Mononuclear cell (primary cell): ENCODE results near the gene GGA3. TPM values are rescaled to one million over a fixed set of nuclear protein-coding genes. Genes with fewer than 3 reads are reported as not detected.

Experiments used
- H3K27me3 ChIP-seq: 2 replicates; pipeline ENCODE4 v1.6.0; 2011; ENCODE audit warnings: low read length, control low read depth; ENCODE audit not compliant: insufficient read depth
- H3K4me1 ChIP-seq: 2 replicates; pipeline ENCODE4 v1.5.1; 2011; ENCODE audit warnings: mild to moderate bottlenecking, low read length, control low read depth; ENCODE audit not compliant: insufficient read depth
- H3K4me3 ChIP-seq: 2 replicates; pipeline ENCODE4 v1.5.1; 2011; ENCODE audit warnings: mild to moderate bottlenecking, low read length, moderate library complexity
- H3K9me3 ChIP-seq: 2 replicates; pipeline ENCODE4 v1.5.1; 2011; ENCODE audit warnings: low read depth, mild to moderate bottlenecking, control low read depth, low read length
- total RNA-seq: library from RNA; depleted of rRNA; stranded (reverse); fragments of >200 nt; gene quantifications from one replicate; pipeline ENCODE4 v1.2.3, GENCODE V29; 2012

GGA3 gene
- total RNA-seq, 1 donor: 36.9 TPM

DNA sequence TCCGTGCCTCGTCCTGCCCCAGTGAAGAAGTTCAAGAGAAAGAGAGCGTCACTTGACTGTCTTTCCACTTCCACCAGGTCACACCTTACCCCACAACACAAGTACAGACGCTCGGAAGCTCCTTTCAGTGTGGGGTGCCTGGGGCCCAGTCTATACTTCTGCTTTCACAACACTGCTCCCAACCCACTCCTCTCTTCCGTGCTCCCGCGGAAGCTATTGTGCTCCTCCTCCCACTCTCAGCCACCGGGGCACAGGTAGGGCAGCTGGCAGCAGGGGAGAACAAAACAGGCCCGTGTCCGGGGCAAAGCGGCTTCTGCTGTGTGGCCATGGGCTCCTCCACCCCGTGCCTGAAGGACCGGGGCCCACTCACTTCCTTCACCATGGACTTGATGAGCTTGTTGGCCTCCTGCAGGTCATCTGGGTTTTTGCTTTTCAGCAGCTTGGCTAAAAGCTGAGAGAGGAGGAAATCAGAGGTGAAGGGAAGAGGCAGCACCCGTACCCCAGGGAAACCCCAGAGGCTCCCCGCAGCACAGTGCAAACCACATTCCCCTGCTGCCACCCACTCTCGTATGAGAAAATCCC lies 18.9 kb downstream of the GGA3 start:
- Histone ChIP-seq H3K4me1 (peaks cover 27% of the 10 kb centered on the region), H3K9me3 (no peaks in the 10 kb centered on the region), H3K27me3 (no peaks in the 10 kb centered on the region), H3K4me3 (no peak overlapping the region)

DNA sequence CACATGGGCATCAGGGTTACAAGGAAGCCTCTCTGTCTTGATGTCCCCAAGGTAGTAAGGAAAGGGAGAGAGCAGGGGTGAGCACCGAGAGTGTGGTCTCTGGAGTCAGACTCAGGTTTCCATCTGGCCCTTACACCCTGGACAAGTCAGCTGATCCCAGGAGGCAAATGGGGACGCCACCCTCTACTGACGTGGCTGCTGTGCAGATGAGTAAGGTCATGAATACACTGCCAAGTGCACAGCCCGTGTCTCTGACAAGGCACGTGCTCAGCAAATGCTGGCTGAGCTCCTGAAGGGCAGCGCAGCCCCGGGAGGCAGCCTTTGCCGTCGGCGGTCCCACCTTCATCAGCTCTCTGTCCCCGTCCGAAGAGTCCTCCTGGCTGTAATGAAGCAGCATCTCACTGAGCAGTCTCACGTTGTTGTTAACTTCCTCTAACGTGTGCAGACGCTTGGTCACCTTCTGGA lies 19.4 kb downstream of the GGA3 start:
- H3K27me3 ChIP-seq: no peaks in the 10 kb centered on the region
- H3K9me3 ChIP-seq: no peaks in the 10 kb centered on the region
- peaks cover 27% of the 10 kb centered on the region for H3K4me1 ChIP-seq
- H3K4me3 ChIP-seq: no peak overlapping the region

DNA sequence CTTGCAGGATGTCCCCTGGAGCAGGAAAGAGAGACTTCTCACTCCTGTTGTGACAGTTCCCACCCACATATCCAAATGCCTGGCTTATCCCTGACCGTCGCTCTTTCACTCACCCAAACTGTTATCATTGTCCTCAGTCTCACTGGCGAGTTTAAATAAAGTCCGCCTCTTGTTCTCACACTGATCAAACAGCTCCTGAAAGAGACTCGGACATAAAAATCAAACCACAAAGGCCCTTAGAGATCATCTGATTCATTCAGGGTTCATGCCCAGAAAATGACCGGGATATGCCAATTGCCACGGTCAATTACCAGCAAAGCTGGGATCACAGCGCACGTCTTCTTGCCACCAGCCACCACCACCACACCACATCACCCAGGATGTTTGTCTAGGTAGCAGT lies 19.9 kb downstream of the GGA3 start:
- H3K4me3 ChIP-seq: no peak overlapping the region
- no peaks in the 10 kb centered on the region for H3K27me3 ChIP-seq
- H3K4me1 ChIP-seq: peaks cover 27% of the 10 kb centered on the region
- no peaks in the 10 kb centered on the region for H3K9me3 ChIP-seq

DNA sequence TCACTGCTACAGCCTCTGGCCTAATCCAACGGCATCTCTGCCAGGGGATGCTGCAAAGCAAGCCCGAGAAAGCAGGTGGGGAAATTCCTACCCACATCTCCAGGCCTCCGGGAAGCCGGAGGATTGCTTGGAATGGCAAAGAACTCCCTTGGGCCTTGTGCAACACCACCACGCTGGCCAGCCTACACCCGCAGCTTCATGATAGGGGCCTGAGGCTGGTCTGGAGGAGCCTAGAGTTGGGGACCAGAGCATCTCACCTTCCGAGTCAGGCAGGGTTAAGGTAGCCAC lies 20.3 kb downstream of the GGA3 start:
- no peaks in the 10 kb centered on the region for H3K9me3 ChIP-seq
- no peak overlapping the region for H3K4me3 ChIP-seq
- no peaks in the 10 kb centered on the region for H3K27me3 ChIP-seq
- peaks cover 27% of the 10 kb centered on the region for H3K4me1 ChIP-seq

DNA sequence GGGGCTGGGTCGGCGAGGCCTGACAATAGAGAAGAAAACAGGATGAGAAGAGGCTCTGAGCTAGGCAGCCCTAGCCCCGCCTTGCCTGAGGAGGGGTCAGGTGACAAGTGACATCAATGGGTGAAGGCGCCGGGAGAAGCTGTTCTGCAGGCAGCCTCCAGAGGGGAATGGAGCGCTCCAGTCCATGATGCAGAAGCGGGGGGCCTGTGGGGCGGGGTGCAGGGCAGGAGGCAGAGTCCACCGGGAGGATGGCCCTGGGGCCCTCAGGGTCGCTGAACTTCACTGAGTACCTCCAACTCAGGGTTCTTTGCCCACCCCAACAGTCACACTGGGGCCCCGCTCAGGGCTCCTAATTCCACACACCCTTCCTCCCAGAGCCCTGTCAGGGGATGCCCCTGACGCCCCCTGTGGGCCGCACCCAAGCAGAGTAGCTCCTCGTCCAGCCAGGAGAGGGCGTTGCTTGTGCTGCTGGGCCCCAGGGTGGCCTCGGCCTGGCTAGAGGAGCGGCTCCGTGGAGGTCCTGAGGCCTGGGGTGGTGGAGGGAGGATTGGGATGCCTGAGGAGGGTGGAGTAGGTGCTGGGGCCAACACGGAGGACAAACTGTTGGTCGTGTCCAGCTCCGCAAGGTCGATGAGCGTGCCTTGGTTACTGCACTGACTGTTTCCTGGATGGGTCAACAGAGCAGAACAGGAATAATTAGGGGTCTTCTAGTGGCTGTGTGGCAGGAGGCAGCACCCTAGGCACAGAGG lies 20.8 kb downstream of the GGA3 start:
- no peaks in the 10 kb centered on the region for H3K27me3 ChIP-seq
- H3K4me1 ChIP-seq: peaks cover 25% of the 10 kb centered on the region
- H3K9me3 ChIP-seq: no peaks in the 10 kb centered on the region
- H3K4me3 ChIP-seq: no peak overlapping the region

DNA sequence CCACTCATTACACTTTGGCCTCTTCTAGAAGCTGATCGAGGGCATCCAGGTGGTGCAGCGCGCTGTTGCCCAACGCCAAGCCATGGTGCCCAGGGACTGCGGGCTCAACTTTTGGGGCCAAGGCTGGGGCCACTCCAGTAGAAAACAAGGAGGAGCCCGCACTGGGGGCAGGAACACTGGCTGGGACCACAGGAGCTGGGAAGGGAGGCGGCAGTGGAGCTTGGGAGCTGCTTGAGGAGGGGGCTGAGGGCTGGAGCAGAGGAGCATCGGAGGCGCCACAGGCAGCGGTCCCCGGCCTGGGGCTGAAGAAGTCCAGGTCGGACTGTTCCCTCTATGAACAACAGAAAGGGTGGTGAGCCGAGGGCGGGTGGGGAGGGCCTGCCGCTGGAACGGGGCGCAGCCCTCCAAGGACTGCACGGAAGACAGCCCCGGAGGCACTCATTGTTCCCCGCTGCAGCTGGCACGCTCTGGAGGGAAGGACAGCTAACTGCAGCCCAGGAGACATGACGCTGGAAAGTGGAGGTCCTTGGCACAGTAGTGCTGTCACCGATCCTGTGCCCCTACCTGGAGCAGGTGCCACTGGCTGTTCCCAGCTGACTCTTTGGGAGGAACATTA lies 21.5 kb downstream of the GGA3 start:
- H3K4me1 ChIP-seq: peaks cover 18% of the 10 kb centered on the region
- no peak overlapping the region for H3K4me3 ChIP-seq
- H3K27me3 ChIP-seq: no peaks in the 10 kb centered on the region
- no peaks in the 10 kb centered on the region for H3K9me3 ChIP-seq

DNA sequence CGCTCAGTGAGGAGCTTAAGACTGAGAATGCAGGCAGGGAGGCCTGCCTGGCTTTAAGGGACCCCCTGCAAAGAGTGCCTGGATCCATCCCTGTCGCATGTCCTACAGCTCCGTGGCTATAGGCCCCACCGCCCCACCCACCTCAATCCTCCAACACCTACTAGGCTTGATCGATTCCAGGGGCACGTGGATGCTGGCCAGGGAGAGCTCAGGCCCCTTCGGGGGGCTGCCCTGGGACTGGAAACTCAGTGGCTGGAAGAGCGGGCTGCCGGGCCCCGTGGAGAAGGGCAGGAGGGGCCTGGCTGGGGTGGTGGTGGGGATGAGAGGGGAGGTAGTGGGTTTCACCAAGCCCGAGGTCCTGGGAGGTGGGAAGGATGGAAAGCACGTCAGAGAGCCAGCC lies 22.2 kb downstream of the GGA3 start:
- no peaks in the 10 kb centered on the region for H3K27me3 ChIP-seq
- H3K4me3 ChIP-seq: no peak overlapping the region
- H3K9me3 ChIP-seq: no peaks in the 10 kb centered on the region
- peaks cover 11% of the 10 kb centered on the region for H3K4me1 ChIP-seq

DNA sequence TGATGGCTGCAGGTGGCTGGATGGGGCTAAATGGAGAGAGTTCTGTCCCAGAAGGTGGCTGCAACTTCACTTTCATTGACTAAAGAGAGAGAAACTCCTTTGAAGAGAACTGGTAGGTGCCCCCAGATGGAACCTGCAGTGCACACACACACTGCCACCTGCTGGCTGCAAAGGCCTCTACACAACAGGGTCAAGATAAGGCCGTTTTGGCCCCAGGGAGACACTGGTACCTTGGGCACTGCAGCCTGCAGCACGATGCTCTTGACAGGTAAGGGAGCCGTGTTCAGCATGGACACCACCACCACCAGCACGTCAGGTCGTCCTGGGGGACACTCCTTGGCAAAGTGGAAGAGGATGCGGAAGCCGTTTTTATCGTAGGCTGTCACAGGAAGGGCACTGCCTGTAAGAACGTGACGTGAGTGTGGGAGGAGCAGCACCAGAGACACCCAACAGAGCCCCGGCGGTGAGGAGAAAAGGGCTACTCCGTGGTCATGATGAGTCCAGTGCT lies 22.7 kb downstream of the GGA3 start:
- Histone ChIP-seq H3K27me3 (no peaks in the 10 kb centered on the region), H3K4me1 (peaks cover 7% of the 10 kb centered on the region), H3K9me3 (no peaks in the 10 kb centered on the region), H3K4me3 (no peak overlapping the region)

DNA sequence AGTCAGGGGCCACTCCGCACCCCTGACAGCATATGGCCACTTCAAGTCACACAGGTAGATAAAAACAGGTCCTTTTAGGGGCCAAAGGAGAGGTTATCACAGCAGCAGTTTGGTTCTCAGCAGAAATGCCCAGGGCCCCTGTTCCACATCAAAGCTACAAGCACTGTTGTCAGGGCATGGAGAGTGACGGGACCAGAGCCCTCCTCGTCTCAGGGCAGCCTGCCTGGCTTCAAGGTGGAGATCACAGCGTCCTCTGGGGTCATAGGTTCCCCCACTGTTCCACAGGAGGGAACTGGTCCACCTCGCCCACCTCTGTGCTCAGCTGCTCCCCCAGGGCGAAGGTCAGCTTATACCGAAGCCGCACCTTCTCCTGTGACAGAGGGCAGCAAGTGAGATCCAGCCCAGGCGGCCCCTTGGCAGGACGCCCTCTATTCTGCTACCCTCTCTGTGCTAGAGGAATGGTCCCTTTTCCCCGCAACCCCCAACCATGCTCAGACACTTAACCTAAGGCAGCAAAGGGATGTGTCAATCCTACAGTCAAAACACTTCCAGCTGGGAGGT lies 23.3 kb downstream of the GGA3 start:
- H3K4me3 ChIP-seq: no peak overlapping the region
- no peaks in the 10 kb centered on the region for H3K9me3 ChIP-seq
- H3K4me1 ChIP-seq: peaks cover 7% of the 10 kb centered on the region
- no peaks in the 10 kb centered on the region for H3K27me3 ChIP-seq

DNA sequence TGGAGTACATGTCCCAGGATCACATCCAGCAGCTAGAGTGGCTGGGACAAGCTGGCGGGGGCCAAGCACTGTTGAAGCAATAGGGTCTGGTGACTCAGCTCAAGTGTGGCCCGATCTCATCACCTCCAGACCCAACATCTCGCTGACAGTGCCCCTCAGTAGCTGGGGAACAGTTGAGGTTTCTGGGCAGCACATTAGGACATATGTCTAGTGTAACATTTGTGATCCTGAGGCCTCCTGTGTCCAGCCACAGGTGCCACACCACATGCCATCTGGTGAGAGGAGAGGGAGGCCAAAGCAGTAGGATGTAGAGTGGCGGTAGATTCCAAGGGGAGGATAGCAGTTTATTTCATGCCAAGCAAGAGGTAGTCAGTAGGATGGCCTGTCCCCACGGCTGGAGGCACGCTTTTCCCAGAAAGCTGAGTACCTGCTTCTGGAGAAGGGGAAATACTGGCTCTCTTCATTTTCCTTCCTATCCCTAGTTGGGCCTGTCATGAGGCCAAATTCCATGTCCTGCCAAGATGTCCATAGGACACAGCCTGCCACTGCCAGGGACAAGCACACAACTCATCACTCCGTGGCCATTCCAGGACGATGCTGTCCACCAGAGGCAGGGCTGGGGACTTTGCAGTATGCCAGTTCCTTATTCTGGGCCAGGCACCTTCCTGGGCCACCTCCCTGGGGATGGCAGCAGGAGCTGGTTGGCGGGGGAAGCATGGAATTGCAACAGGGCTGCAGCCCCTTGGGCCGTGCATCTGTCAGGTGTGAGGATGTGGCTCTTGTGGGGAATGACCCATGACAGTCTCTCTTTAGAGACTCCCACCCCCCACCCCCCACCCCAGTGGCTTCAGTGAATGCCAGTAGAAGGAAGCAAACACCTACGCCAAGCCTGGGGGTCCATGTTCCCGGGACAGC lies 24.0 kb downstream of the GGA3 start:
- no peaks in the 10 kb centered on the region for H3K27me3 ChIP-seq
- peaks cover 7% of the 10 kb centered on the region for H3K4me1 ChIP-seq
- no peaks in the 10 kb centered on the region for H3K9me3 ChIP-seq
- no peak overlapping the region for H3K4me3 ChIP-seq

DNA sequence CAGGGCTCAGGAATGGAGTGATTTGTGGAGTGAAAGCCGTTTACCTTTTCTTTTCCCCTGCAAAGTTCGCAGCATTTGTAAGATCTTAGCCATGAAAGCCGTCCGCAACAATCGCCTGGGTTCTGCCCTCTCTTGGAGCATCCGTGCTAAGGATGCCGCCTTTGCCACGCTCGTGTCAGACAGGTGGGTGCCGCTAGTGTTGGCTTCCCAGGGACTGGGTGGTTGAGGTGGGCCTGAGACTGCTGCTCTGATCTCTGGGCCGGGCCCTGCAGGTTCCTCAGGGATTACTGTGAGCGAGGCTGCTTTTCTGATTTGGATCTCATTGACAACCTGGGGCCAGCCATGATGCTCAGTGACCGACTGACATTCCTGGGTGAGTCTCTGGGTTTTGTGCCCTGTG lies 28.6 kb downstream of the GGA3 start:
- Histone ChIP-seq H3K4me1 (peaks cover 22% of the 10 kb centered on the region), H3K4me3 (no peak overlapping the region), H3K27me3 (no peaks in the 10 kb centered on the region), H3K9me3 (no peaks in the 10 kb centered on the region)

DNA sequence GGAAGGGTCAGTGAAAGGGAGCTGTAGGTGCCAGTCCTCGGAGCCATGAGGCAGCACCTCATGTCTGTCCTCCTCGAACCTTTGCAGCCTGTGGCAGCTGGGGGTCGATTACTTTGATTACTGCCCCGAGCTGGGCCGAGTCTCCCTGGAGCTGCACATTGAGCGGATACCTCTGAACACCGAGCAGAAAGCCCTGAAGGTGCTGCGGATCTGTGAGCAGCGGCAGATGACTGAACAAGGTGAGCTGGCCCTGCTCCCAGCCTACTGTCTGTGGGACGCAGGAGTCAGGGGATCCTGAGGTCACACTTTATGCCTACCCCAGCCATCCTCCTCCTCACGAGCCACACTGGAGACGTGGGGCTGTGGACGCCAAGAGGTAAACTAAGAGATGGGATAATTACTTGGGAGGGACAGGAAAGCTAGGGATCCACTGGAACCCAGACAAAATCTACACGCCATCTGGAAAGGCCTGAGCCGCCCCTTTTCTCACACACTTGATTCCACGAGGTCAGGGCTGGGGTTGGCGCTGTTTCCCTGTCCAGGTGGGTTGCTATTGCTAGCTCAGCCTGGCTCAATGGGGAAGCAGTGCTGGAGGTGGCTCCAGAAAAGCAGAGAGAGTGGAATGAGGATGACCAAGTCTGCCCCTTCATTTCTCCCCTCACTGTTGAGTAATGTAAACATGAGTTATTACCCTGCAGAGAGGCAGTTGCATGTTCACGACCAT lies 29.5 kb downstream of the GGA3 start:
- no peaks in the 10 kb centered on the region for H3K9me3 ChIP-seq
- no peaks in the 10 kb centered on the region for H3K27me3 ChIP-seq
- no peak overlapping the region for H3K4me3 ChIP-seq
- peaks cover 26% of the 10 kb centered on the region for H3K4me1 ChIP-seq

DNA sequence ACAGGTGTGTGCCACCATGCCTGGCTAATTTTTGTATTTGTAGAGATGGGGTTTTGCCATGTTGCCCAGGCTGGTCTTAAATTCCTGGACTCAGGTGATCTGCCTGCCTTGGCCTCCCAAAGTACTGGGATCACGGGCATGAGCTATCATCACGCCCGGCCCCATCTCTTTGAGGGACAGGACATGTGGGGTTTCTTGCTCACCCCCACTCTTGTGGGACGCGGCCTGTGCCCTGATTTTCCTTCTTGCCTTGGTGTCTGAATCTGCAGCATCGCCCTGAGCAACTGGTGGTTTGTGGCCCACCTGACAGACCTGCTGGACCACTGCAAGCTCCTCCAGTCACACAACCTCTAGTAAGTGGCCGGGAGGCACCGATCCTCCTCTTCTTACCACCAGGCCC lies 30.3 kb downstream of the GGA3 start:
- Histone ChIP-seq H3K4me1 (peaks cover 26% of the 10 kb centered on the region), H3K4me3 (no peak overlapping the region), H3K27me3 (no peaks in the 10 kb centered on the region), H3K9me3 (no peaks in the 10 kb centered on the region)

DNA sequence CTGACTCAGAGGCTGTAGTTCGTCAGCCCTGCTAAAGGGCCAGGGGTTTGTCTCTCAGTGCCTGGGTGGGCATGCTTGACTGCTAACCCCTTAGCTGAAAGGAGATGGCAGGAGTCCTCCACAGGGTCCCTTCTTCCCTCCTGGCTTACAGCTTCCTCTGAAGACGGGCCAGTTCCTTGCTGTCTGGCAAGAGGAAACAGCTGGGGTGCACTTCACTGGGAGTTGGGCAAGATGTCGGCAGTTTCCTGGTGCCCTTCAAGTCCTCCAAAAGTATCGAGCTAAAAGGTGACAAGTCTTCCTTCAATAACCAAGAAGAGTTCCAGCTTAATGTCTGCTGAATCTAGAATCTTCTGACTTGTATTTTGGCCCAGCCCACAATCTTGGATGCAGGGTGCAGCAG lies 32.6 kb downstream of the GGA3 start:
- Histone ChIP-seq H3K4me3 (no peak overlapping the region), H3K27me3 (no peaks in the 10 kb centered on the region), H3K4me1 (peaks cover 26% of the 10 kb centered on the region), H3K9me3 (no peaks in the 10 kb centered on the region)
